ENCODE results near the gene CRIP2. TPM values are rescaled to one million over a fixed set of nuclear protein-coding genes. Genes with fewer than 3 reads are reported as not detected.

Gene CRIP2
- total and polyA plus RNA-seq, 2 of the 13 experiments (the other 11 are each of a cell fraction or from before 2014, with no cell fraction given) = 31.6 to 37.9 TPM

Other genes with a start within 250 kb of the CRIP2 start
- gene BTBD6, start 226.3 kb upstream of the CRIP2 start, total RNA-seq (2016; rRNA removed; fragmentation: Illumina TruSeq; extraction: Trizol) = not detected in 2 replicates
- gene BTBD6, start 226.3 kb upstream of the CRIP2 start, polyA plus RNA-seq (2011; rRNA removed) = not detected in 2 replicates
- 6.4 and 11.0 TPM in 2 replicates for gene BRF1, start 173.8 kb upstream of the CRIP2 start, total RNA-seq (2016; rRNA removed; fragmentation: Illumina TruSeq; extraction: Trizol)
- gene BRF1, start 173.8 kb upstream of the CRIP2 start, polyA plus RNA-seq (2011; rRNA removed) = 5.1 and 5.7 TPM in 2 replicates
- gene PACS2, start 160.1 kb upstream of the CRIP2 start, total RNA-seq (2016; rRNA removed; fragmentation: Illumina TruSeq; extraction: Trizol) = 14.6 and 23.6 TPM in 2 replicates
- gene PACS2, start 160.1 kb upstream of the CRIP2 start, polyA plus RNA-seq (2011; rRNA removed) = 27.6 and 33.7 TPM in 2 replicates
- gene TEX22, start 76.3 kb upstream of the CRIP2 start, total RNA-seq (2016; rRNA removed; fragmentation: Illumina TruSeq; extraction: Trizol) = 0.27 and 0.55 TPM in 2 replicates
- 0.07 and 0.16 TPM in 2 replicates for gene TEX22, start 76.3 kb upstream of the CRIP2 start, polyA plus RNA-seq (2011; rRNA removed)
- gene MTA1, start 55.0 kb upstream of the CRIP2 start, total RNA-seq (2016; rRNA removed; fragmentation: Illumina TruSeq; extraction: Trizol) = 19.1 and 35.2 TPM in 2 replicates
- gene MTA1, start 55.0 kb upstream of the CRIP2 start, polyA plus RNA-seq (2011; rRNA removed) = 85.7 and 85.8 TPM in 2 replicates
- 53.9 and 59.7 TPM in 2 replicates for gene CRIP1, start 12.1 kb downstream of the CRIP2 start, total RNA-seq (2016; rRNA removed; fragmentation: Illumina TruSeq; extraction: Trizol)
- gene CRIP1, start 12.1 kb downstream of the CRIP2 start, polyA plus RNA-seq (2011; rRNA removed) = 59.5 and 62.2 TPM in 2 replicates
- 20.7 and 27.4 TPM in 2 replicates for gene TEDC1, start 16.4 kb downstream of the CRIP2 start, total RNA-seq (2016; rRNA removed; fragmentation: Illumina TruSeq; extraction: Trizol)
- 5.7 and 7.3 TPM in 2 replicates for gene TEDC1, start 16.4 kb downstream of the CRIP2 start, polyA plus RNA-seq (2011; rRNA removed)
- gene TMEM121, start 51.8 kb downstream of the CRIP2 start, total RNA-seq (2016; rRNA removed; fragmentation: Illumina TruSeq; extraction: Trizol) = 10.8 and 19.0 TPM in 2 replicates
- 6.6 and 10.9 TPM in 2 replicates for gene TMEM121, start 51.8 kb downstream of the CRIP2 start, polyA plus RNA-seq (2011; rRNA removed)

Measured in HepG2 (cell line).